Endothelial cell of umbilical vein (primary cell): ENCODE results near the gene IGF2R. TPM values are rescaled to one million over a fixed set of nuclear protein-coding genes. Genes with fewer than 3 reads are reported as not detected.

ENCODE experiments used
- BruUV-seq: library from RNA; stranded (reverse); fragments of 400-500 nt; replicated peaks from 2 replicates; lab custom pipeline; 2021; lab: Mats Ljungman, UMichigan
- CTCF ChIA-PET: fragments of 300-600, 350-600 bp; sonication (Branson Sonifier 250); formaldehyde crosslinking; loops from one replicate; lab custom pipeline; 2021; ENCODE audit warnings: antibody characterized with exemption, inconsistent platforms; lab: Charles Lee
- POLR2A ChIA-PET: fragments of 300-600, 350-600 bp; sonication (Branson Sonifier 250); formaldehyde crosslinking; loops from one replicate; lab custom pipeline; 2021; ENCODE audit warnings: antibody characterized with exemption, inconsistent platforms; lab: Charles Lee
- DNase-seq: peaks from one replicate; pipeline ENCODE4 v3.0.0-alpha.2; 2011; ENCODE audit warnings: low read depth, low spot score
- FAIRE-seq: peaks from 2 replicates; lab custom pipeline; 2011; peaks lifted over from hg19 to GRCh38; lab: Jason Lieb, UNC
- H2AFZ ChIP-seq: 2 replicates; pipeline ENCODE4 v1.6.0; 2012; ENCODE audit warnings: low read depth, low read length, control low read depth, inconsistent platforms
- H3K27ac ChIP-seq: 2 replicates; pipeline ENCODE4 v1.5.1; 2011; ENCODE audit warnings: low read depth, mild to moderate bottlenecking, control low read depth, low read length, moderate library complexity; ENCODE audit not compliant: insufficient read depth
- H3K27me3 ChIP-seq, 2 experiments: 2 replicates each; pipeline versions ENCODE4 v1.6.0 to v1.6.1; 2011; ENCODE audit warnings: low read length in 2 of 2, mixed read lengths in 1 of 2; ENCODE audit not compliant: control insufficient read depth in 2 of 2, insufficient read depth in 2 of 2
- H3K36me3 ChIP-seq, 2 experiments: 2 replicates in 1 of 2; 3 replicates in 1 of 2; pipeline ENCODE4 v1.5.1; 2011; ENCODE audit warnings: low read length in 2 of 2, mild to moderate bottlenecking in 1 of 2, moderate library complexity in 1 of 2; ENCODE audit not compliant: control insufficient read depth in 2 of 2, insufficient read depth in 2 of 2; ENCODE audit errors: extremely low read depth in 1 of 2
- H3K4me1 ChIP-seq: 3 replicates; pipeline ENCODE4 v1.5.1; 2011; ENCODE audit warnings: mild to moderate bottlenecking, low read length; ENCODE audit not compliant: control insufficient read depth, insufficient read depth; ENCODE audit errors: extremely low read depth
- H3K4me2 ChIP-seq: 2 replicates; pipeline ENCODE4 v1.6.1; 2011; ENCODE audit warnings: low read length, control low read depth, mixed read lengths; ENCODE audit not compliant: insufficient read depth
- H3K4me3 ChIP-seq, 3 experiments: fragments of 200-600 bp in 1 of 3; sonication (generic), shearing (Covaris generic) in 1 of 3; replicated peaks in 1 of 3; 2 replicates each; pipeline ENCODE4 v1.5.1; 2011 to 2016; ENCODE audit warnings: control low read depth in 3 of 3, low read length in 3 of 3, mild to moderate bottlenecking in 2 of 3, inconsistent platforms in 1 of 3, low read depth in 1 of 3, moderate library complexity in 1 of 3; ENCODE audit not compliant: insufficient read depth in 1 of 3
- H3K79me2 ChIP-seq: 2 replicates; pipeline ENCODE4 v1.6.0; 2012; ENCODE audit warnings: low read length, inconsistent platforms; ENCODE audit not compliant: control insufficient read depth, insufficient read depth
- H3K9ac ChIP-seq: replicated peaks from 2 replicates; pipeline ENCODE3; 2011; ENCODE audit warnings: low read length, control low read depth; ENCODE audit not compliant: insufficient read depth; ENCODE audit errors: extremely low read depth
- H3K9me1 ChIP-seq: replicated peaks from 3 replicates; pipeline ENCODE4 v1.6.0; 2011; ENCODE audit warnings: mild to moderate bottlenecking, low read length; ENCODE audit not compliant: control insufficient read depth, insufficient read depth; ENCODE audit errors: extremely low read depth
- H3K9me3 ChIP-seq: replicated peaks from 2 replicates; pipeline ENCODE4 v1.5.1; 2012; ENCODE audit warnings: low read length, inconsistent platforms; ENCODE audit not compliant: control insufficient read depth, insufficient read depth
- H4K20me1 ChIP-seq: replicated peaks from 2 replicates; pipeline ENCODE3; 2011; ENCODE audit warnings: mild to moderate bottlenecking, low read length; ENCODE audit not compliant: control insufficient read depth, insufficient read depth; ENCODE audit errors: extremely low read depth
- EZH2 ChIP-seq: IDR thresholded peaks from 2 replicates; pipeline ENCODE4 v1.6.1; 2012; ENCODE audit warnings: borderline replicate concordance, low read depth, mild to moderate bottlenecking, moderate library complexity, low read length, inconsistent platforms; ENCODE audit not compliant: severe bottlenecking
- FOS ChIP-seq: IDR thresholded peaks from 2 replicates; pipeline ENCODE4 v1.6.1; 2011; ENCODE audit warnings: mild to moderate bottlenecking, low read length, moderate library complexity, borderline replicate concordance; ENCODE audit not compliant: insufficient read depth
- GATA2 ChIP-seq: IDR thresholded peaks from 2 replicates; pipeline ENCODE4 v1.7.0; 2011; ENCODE audit warnings: low read depth, mild to moderate bottlenecking, moderate library complexity, mixed read lengths, low read length; ENCODE audit not compliant: insufficient read length, insufficient read depth
- JUN ChIP-seq: IDR thresholded peaks from 2 replicates; pipeline ENCODE4 v1.6.1; 2011; ENCODE audit warnings: borderline replicate concordance, low read depth; ENCODE audit not compliant: insufficient read length, insufficient read depth
- MYC ChIP-seq: IDR thresholded peaks from one replicate; pipeline ENCODE4 v1.6.1; 2011; ENCODE audit warnings: mild to moderate bottlenecking, low read depth, low read length
- POLR2A ChIP-seq: IDR thresholded peaks from 2 replicates; pipeline ENCODE4 v1.6.1; 2012; ENCODE audit warnings: low read depth, mild to moderate bottlenecking, control low read depth, low read length
- POLR2AphosphoS5 ChIP-seq: IDR thresholded peaks from 2 replicates; pipeline ENCODE4 v1.6.1; 2012; ENCODE audit warnings: low read depth, mild to moderate bottlenecking, control low read depth, low read length, moderate library complexity; ENCODE audit not compliant: insufficient read depth
- dilution Hi-C: fragments of 300-500 bp; cut with MboI; formaldehyde crosslinking; loops from one replicate; pipeline ENCODE4 v1.15.0; 2019; ENCODE audit warnings: low sequenced_read_pairs; ENCODE audit not compliant: extremely low pct_ligation_motif_present
- intact Hi-C: fragments of 100-400 bp; cut with micrococcal nuclease; formaldehyde crosslinking; loops from one replicate; pipeline ENCODE4 v1.10.0; 2022
- polyA plus RNA-seq, 4 experiments: library from polyadenylated mRNA; depleted of rRNA in 3 of 4; stranded (reverse) in 3 of 4; unstranded in 1 of 4; fragments of >200 nt; gene quantifications; 2 replicates each; pipeline versions ENCODE4 v1.2.1 to v1.2.3, GENCODE V29; 2011 to 2012; ENCODE audit warnings: missing spikeins in 1 of 4
- total RNA-seq: library from RNA; stranded (reverse); gene quantifications from 2 replicates; pipeline ENCODE4 v1.2.3, GENCODE V29; 2021
- TF ChIP-seq, protein P1 (sequence below), 2 donors: IDR thresholded peaks; 1 replicate in 1 of 2; 2 replicates in 1 of 2; pipeline ENCODE4 v1.5.1; 2011; ENCODE audit warnings: low read length in 2 of 2, mild to moderate bottlenecking in 2 of 2, moderate library complexity in 2 of 2, control low read depth in 1 of 2, inconsistent platforms in 1 of 2, low read depth in 1 of 2; ENCODE audit not compliant: insufficient read depth in 1 of 2; ENCODE audit errors: extremely low read depth in 1 of 2
- TF ChIP-seq, protein P2 (sequence below): IDR thresholded peaks from 2 replicates; pipeline ENCODE4 v1.6.1; 2011; ENCODE audit not compliant: insufficient read depth, insufficient read length

The IGF2R gene
- total and polyA plus RNA-seq, 2 donors (not counting 3 experiments of a cell fraction or from before 2014, with no cell fraction given), result 16.3 to 60.2 TPM

DNA sequence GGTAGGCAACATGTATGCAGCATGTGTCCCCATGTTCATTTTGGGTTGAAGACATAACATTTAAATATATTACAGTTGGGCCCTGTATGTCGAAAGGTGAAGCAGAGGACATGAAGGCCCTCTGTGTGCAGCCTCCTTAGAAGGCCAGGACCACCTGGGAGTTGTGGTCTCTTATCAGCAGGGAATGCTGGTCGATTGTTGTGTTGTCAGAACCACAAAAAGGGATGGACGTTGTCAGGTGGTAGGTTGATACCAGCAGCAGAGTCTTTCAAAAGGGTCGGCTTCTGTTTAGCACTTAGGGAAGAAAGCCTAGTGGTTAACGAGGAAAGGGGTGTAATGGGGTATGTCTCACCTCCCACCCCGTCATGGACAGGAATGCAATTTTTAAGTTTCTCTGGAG lies 85.4 kb downstream of the IGF2R start:
- no peak overlapping the region for H3K4me3 ChIP-seq
- H3K9ac ChIP-seq, result no peak overlapping the region
- no peaks in the 10 kb centered on the region for H3K9me3 ChIP-seq
- ChIA-PET POLR2A (no interaction called here), CTCF (no interaction called here)
- H3K27ac ChIP-seq, result no peak overlapping the region
- H3K27me3 ChIP-seq, result no peaks in the 10 kb centered on the region
- no peaks in the 10 kb centered on the region for H3K4me1 ChIP-seq
- H3K36me3 ChIP-seq, result peaks cover 3 to 20% of the 10 kb centered on the region in 2 experiments
- no peak overlapping the region for H2AFZ ChIP-seq
- no peaks in the 10 kb centered on the region for H4K20me1 ChIP-seq
- intact Hi-C loops, result no loop called here
- FAIRE-seq (no peak), DNase-seq (no peak)
- BruUV-seq, result no TSS peak
- H3K79me2 ChIP-seq, result no peaks in the 10 kb centered on the region
- no peak for TF ChIP-seq MYC
- TF ChIP-seq EZH2, result no peak
- no peak for TF ChIP-seq POLR2A
- no peaks in the 10 kb centered on the region for H3K9me1 ChIP-seq
- H3K4me2 ChIP-seq, result no peak overlapping the region
- dilution Hi-C loops, result no loop called here

GRCh38 chr6:160054913-160055312 lies 86.0 kb downstream of the IGF2R start:
- dilution Hi-C loops (no loop called here), intact Hi-C loops (no loop called here)
- H4K20me1 ChIP-seq, result no peaks in the 10 kb centered on the region
- H3K27me3 ChIP-seq, result no peaks in the 10 kb centered on the region
- DNase-seq (no peak), FAIRE-seq (no peak)
- BruUV-seq, result no TSS peak
- H3K9me1 ChIP-seq, result no peaks in the 10 kb centered on the region
- ChIA-PET CTCF (no interaction called here), POLR2A (no interaction called here)
- H3K4me3 ChIP-seq, result no peak overlapping the region
- H2AFZ ChIP-seq, result no peak overlapping the region
- no peak overlapping the region for H3K27ac ChIP-seq
- H3K9me3 ChIP-seq, result no peaks in the 10 kb centered on the region
- peaks cover 0 to 20% of the 10 kb centered on the region in 2 experiments for H3K36me3 ChIP-seq
- H3K9ac ChIP-seq, result no peak overlapping the region
- H3K79me2 ChIP-seq, result no peaks in the 10 kb centered on the region
- TF ChIP-seq GATA2 (no peak), JUN (no peak), EZH2 (no peak), FOS (no peak), POLR2AphosphoS5 (no peak), POLR2A (no peak), MYC (no peak)
- TF ChIP-seq, protein P1, sequence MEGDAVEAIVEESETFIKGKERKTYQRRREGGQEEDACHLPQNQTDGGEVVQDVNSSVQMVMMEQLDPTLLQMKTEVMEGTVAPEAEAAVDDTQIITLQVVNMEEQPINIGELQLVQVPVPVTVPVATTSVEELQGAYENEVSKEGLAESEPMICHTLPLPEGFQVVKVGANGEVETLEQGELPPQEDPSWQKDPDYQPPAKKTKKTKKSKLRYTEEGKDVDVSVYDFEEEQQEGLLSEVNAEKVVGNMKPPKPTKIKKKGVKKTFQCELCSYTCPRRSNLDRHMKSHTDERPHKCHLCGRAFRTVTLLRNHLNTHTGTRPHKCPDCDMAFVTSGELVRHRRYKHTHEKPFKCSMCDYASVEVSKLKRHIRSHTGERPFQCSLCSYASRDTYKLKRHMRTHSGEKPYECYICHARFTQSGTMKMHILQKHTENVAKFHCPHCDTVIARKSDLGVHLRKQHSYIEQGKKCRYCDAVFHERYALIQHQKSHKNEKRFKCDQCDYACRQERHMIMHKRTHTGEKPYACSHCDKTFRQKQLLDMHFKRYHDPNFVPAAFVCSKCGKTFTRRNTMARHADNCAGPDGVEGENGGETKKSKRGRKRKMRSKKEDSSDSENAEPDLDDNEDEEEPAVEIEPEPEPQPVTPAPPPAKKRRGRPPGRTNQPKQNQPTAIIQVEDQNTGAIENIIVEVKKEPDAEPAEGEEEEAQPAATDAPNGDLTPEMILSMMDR (IDR thresholded peaks at IDR 0.05; ENCODE audit: extremely low read depth in 1 of 2, insufficient read depth in 1 of 2, low read depth in 1 of 2, low read length in 2 of 2), result no peak
- TF ChIP-seq, protein P2, sequence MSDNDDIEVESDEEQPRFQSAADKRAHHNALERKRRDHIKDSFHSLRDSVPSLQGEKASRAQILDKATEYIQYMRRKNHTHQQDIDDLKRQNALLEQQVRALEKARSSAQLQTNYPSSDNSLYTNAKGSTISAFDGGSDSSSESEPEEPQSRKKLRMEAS, result no peak
- H3K4me1 ChIP-seq, result no peaks in the 10 kb centered on the region
- no peak overlapping the region for H3K4me2 ChIP-seq
